HepG2 (cell line): ENCODE results near the gene TENM3.

Experiments
- ZNF724P ChIP-seq: sonication (generic); formaldehyde crosslinking; IDR thresholded peaks from 2 replicates; pipeline ENCODE4 v1.8.0; 2022; ENCODE audit warnings: missing genetic modification reagents, borderline replicate concordance
- TF ChIP-seq, protein P1 (sequence below): sonication (generic); formaldehyde crosslinking; IDR thresholded peaks from 2 replicates; pipeline ENCODE4 v1.5.0; 2020; ENCODE audit warnings: mild to moderate bottlenecking, missing genetic modification reagents, moderate library complexity
- TF ChIP-seq, protein P2 (sequence below), 2 experiments: sonication (generic) in 1 of 2; formaldehyde crosslinking in 1 of 2; IDR thresholded peaks; 2 replicates each; pipeline versions ENCODE4 v1.5.1 to v1.6.1; 2011 to 2020; ENCODE audit warnings: borderline replicate concordance in 1 of 2, low read depth in 1 of 2, low read length in 1 of 2, mild to moderate bottlenecking in 1 of 2, missing genetic modification reagents in 1 of 2, moderate library complexity in 1 of 2

DNA sequence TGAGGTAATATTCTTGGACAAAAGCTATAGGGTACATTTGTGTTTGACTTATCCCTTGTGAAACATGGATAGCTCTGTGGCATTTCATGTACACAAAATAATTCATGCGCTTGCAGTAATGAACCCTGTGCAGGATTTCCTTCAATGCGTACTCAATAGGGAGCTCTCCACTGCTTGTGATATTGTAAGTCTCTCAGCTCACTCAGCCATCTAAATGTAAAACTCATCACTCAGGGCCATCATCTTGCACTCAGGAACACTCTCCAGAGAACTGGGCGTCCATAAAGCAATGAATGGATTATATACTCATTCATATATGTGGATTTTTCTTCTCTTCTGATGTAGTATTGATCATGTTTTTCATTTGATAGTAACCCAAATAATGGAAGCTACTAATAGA lies 385.9 kb downstream of the TENM3 start:
- TF ChIP-seq, protein P1, sequence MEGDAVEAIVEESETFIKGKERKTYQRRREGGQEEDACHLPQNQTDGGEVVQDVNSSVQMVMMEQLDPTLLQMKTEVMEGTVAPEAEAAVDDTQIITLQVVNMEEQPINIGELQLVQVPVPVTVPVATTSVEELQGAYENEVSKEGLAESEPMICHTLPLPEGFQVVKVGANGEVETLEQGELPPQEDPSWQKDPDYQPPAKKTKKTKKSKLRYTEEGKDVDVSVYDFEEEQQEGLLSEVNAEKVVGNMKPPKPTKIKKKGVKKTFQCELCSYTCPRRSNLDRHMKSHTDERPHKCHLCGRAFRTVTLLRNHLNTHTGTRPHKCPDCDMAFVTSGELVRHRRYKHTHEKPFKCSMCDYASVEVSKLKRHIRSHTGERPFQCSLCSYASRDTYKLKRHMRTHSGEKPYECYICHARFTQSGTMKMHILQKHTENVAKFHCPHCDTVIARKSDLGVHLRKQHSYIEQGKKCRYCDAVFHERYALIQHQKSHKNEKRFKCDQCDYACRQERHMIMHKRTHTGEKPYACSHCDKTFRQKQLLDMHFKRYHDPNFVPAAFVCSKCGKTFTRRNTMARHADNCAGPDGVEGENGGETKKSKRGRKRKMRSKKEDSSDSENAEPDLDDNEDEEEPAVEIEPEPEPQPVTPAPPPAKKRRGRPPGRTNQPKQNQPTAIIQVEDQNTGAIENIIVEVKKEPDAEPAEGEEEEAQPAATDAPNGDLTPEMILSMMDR, result no peak
- TF ChIP-seq, protein P2, sequence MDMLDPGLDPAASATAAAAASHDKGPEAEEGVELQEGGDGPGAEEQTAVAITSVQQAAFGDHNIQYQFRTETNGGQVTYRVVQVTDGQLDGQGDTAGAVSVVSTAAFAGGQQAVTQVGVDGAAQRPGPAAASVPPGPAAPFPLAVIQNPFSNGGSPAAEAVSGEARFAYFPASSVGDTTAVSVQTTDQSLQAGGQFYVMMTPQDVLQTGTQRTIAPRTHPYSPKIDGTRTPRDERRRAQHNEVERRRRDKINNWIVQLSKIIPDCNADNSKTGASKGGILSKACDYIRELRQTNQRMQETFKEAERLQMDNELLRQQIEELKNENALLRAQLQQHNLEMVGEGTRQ (IDR thresholded peaks at IDR 0.05; ENCODE audit: low read depth, low read length), result no peak
- TF ChIP-seq, protein P2 (CRISPR knock-in tag; IDR thresholded peaks at IDR 0.05; ENCODE audit: borderline replicate concordance), result no peak
- no peak for TF ChIP-seq ZNF724P (CRISPR knock-in tag)
